Liver (tissue), 9 donors: ENCODE data around the gene LCP1. TPM values are rescaled to one million over a fixed set of nuclear protein-coding genes. Genes with fewer than 3 reads are reported as not detected.

Experiments used
- DNase-seq: peaks from one replicate; pipeline ENCODE4 v3.0.0-alpha.2; 2017; ENCODE audit warnings: low spot score
- H3K27ac ChIP-seq, 2 donors: one replicate each; pipeline ENCODE4 v1.7.0; 2013; ENCODE audit warnings: inconsistent platforms in 2 of 2, low read length in 2 of 2, control low read depth in 1 of 2, low read depth in 1 of 2, mild to moderate bottlenecking in 1 of 2
- H3K27me3 ChIP-seq, 4 donors: one replicate each; pipeline versions ENCODE4 v1.6.1 to v1.7.0; 2013; ENCODE audit warnings: low read length in 3 of 4, inconsistent platforms in 1 of 4, mild to moderate bottlenecking in 1 of 4, moderate library complexity in 1 of 4; ENCODE audit not compliant: control insufficient read depth in 4 of 4, insufficient read depth in 4 of 4
- H3K36me3 ChIP-seq, 4 donors: one replicate each; pipeline versions ENCODE4 v1.6.1 to v1.7.0; 2013; ENCODE audit warnings: low read length in 3 of 4, mild to moderate bottlenecking in 3 of 4, low read depth in 1 of 4, moderate library complexity in 1 of 4; ENCODE audit not compliant: control insufficient read depth in 4 of 4, insufficient read depth in 3 of 4
- H3K4me1 ChIP-seq, 4 donors: one replicate each; pipeline versions ENCODE4 v1.6.1 to v1.7.0; 2013; ENCODE audit warnings: low read length in 3 of 4, mild to moderate bottlenecking in 3 of 4, moderate library complexity in 1 of 4; ENCODE audit not compliant: control insufficient read depth in 4 of 4, insufficient read depth in 4 of 4
- H3K4me3 ChIP-seq, 3 donors: one replicate each; pipeline versions ENCODE4 v1.6.1 to v1.7.0; 2013; ENCODE audit warnings: low read length in 3 of 3, control low read depth in 1 of 3, low read depth in 1 of 3, mild to moderate bottlenecking in 1 of 3
- H3K9ac ChIP-seq, 2 donors: one replicate each; pipeline ENCODE4 v1.7.0; 2013; ENCODE audit warnings: low read length in 2 of 2, mild to moderate bottlenecking in 2 of 2, moderate library complexity in 2 of 2, control low read depth in 1 of 2, low read depth in 1 of 2
- H3K9me3 ChIP-seq, 4 donors: one replicate each; pipeline versions ENCODE4 v1.6.1 to v1.7.0; 2013; ENCODE audit warnings: low read length in 3 of 4; ENCODE audit not compliant: control insufficient read depth in 4 of 4
- EGR1 ChIP-seq, 2 donors: IDR thresholded peaks; 2 replicates each; pipeline ENCODE4 v1.6.1; 2016 to 2018; ENCODE audit warnings: antibody characterized with exemption in 2 of 2, low read depth in 2 of 2
- FOXA1 ChIP-seq: IDR thresholded peaks from 2 replicates; pipeline ENCODE4 v1.6.1; 2016; ENCODE audit warnings: antibody characterized with exemption
- FOXA2 ChIP-seq: IDR thresholded peaks from 2 replicates; pipeline ENCODE4 v1.6.1; 2016; ENCODE audit warnings: antibody characterized with exemption
- GABPA ChIP-seq, 2 donors: IDR thresholded peaks in 1 of 2; conservative IDR thresholded peaks in 1 of 2; 2 replicates each; pipeline ENCODE4 v1.6.1; 2016; ENCODE audit warnings: antibody characterized with exemption in 2 of 2, mild to moderate bottlenecking in 1 of 2, moderate library complexity in 1 of 2
- HNF4A ChIP-seq, 2 donors: conservative IDR thresholded peaks; 2 replicates each; pipeline ENCODE4 v1.6.1; 2016; ENCODE audit warnings: antibody characterized with exemption in 2 of 2, mild to moderate bottlenecking in 2 of 2
- HNF4G ChIP-seq: IDR thresholded peaks from 2 replicates; pipeline ENCODE4 v1.6.1; 2016; ENCODE audit warnings: antibody characterized with exemption
- JUND ChIP-seq, 2 donors: IDR thresholded peaks; 2 replicates each; pipeline ENCODE4 v1.6.1; 2016; ENCODE audit warnings: antibody characterized with exemption in 2 of 2
- RAD21 ChIP-seq, 2 donors: IDR thresholded peaks; 2 replicates each; pipeline ENCODE4 v1.6.1; 2016; ENCODE audit warnings: antibody characterized with exemption in 2 of 2, mild to moderate bottlenecking in 2 of 2
- RXRA ChIP-seq, 2 donors: IDR thresholded peaks; 2 replicates each; pipeline ENCODE4 v1.6.1; 2017 to 2018; ENCODE audit warnings: antibody characterized with exemption in 2 of 2, mild to moderate bottlenecking in 1 of 2
- SP1 ChIP-seq: IDR thresholded peaks from 2 replicates; pipeline ENCODE4 v1.6.1; 2018; ENCODE audit warnings: antibody characterized with exemption, mild to moderate bottlenecking
- TAF1 ChIP-seq: conservative IDR thresholded peaks from 2 replicates; pipeline ENCODE4 v1.6.1; 2016; ENCODE audit warnings: antibody characterized with exemption, mild to moderate bottlenecking
- YY1 ChIP-seq: IDR thresholded peaks from 2 replicates; pipeline ENCODE4 v1.6.1; 2016; ENCODE audit warnings: antibody characterized with exemption, mild to moderate bottlenecking
- ZBTB33 ChIP-seq: IDR thresholded peaks from 2 replicates; pipeline ENCODE4 v1.6.1; 2016; ENCODE audit warnings: antibody characterized with exemption
- WGBS: extraction: QIAGEN DNeasy Blood & Tissue Kit; methylation state at CpG from one replicate; pipeline ENCODE4 v1.1.7; 2013; 5-methylcytosine and 5-hydroxymethylcytosine counted together
- polyA plus RNA-seq, 2 donors: library from polyadenylated mRNA; stranded (reverse) in 1 of 2; unstranded in 1 of 2; fragments of 200-250 nt in 1 of 2; fragments of >200 nt in 1 of 2; fragmentation: Nextera tagmentation in 1 of 2; extraction: Ambion mirVana in 1 of 2; gene quantifications; one replicate each; pipeline versions ENCODE4 v1.2.1 to v1.2.3, GENCODE V29; 2013 to 2015
- total RNA-seq, 2 donors: library from RNA; depleted of rRNA; stranded (reverse); fragments of >200 nt; gene quantifications; one replicate each; pipeline ENCODE4 v1.2.3, GENCODE V29; 2014
- TF ChIP-seq, protein P1 (sequence below): fragments of 150-350 bp; IDR thresholded peaks from 2 replicates; pipeline ENCODE4 v1.5.1; 2017; ENCODE audit warnings: improper control_type of control experiment, low read depth, low read length; ENCODE audit not compliant: missing input control
- TF ChIP-seq, protein P2 (sequence below): IDR thresholded peaks from 2 replicates; pipeline ENCODE4 v1.6.1; 2016; ENCODE audit warnings: antibody characterized with exemption, mild to moderate bottlenecking
- TF ChIP-seq, protein P3 (sequence below): IDR thresholded peaks from 2 replicates; pipeline ENCODE4 v1.6.1; 2016; ENCODE audit warnings: antibody characterized with exemption
- TF ChIP-seq, protein P4 (sequence below): IDR thresholded peaks from 2 replicates; pipeline ENCODE4 v1.6.1; 2016; ENCODE audit warnings: antibody characterized with exemption
- donor health status: healthy.
- donor health status: healthy.
- donor health status: healthy.
- donor health status: healthy.
- donor health status: healthy.

The LCP1 gene
- total and polyA plus RNA-seq, 4 donors, result 12.6 to 90.6 (median 36.0) TPM

- WGBS, result 35% methylated on average over 1 of the region's 1 CpG
- Histone ChIP-seq H3K9me3 (no peaks in the 10 kb centered on the region), H3K9ac (peak overlapping the region; percentile 79 to 99), H3K4me1 (peaks cover 2 to 49% (median 32%) of the 10 kb centered on the region in 4 donors), H3K27ac (peak overlapping the region; percentile 97), H3K36me3 (peaks cover 0 to 12% (median 5%) of the 10 kb centered on the region in 4 donors), H3K27me3 (no peaks in the 10 kb centered on the region), H3K4me3 (peak overlapping the region; percentile 44 to 91 (median 75))
- TF ChIP-seq, protein P1, sequence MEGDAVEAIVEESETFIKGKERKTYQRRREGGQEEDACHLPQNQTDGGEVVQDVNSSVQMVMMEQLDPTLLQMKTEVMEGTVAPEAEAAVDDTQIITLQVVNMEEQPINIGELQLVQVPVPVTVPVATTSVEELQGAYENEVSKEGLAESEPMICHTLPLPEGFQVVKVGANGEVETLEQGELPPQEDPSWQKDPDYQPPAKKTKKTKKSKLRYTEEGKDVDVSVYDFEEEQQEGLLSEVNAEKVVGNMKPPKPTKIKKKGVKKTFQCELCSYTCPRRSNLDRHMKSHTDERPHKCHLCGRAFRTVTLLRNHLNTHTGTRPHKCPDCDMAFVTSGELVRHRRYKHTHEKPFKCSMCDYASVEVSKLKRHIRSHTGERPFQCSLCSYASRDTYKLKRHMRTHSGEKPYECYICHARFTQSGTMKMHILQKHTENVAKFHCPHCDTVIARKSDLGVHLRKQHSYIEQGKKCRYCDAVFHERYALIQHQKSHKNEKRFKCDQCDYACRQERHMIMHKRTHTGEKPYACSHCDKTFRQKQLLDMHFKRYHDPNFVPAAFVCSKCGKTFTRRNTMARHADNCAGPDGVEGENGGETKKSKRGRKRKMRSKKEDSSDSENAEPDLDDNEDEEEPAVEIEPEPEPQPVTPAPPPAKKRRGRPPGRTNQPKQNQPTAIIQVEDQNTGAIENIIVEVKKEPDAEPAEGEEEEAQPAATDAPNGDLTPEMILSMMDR, result no peak
- TF ChIP-seq EGR1 (IDR thresholded peaks at IDR 0.05; ENCODE audit: low read depth in 2 of 2), result peak in 1 of 2 donors; percentile 26
- TF ChIP-seq JUND (IDR thresholded peaks at IDR 0.05), result peak; percentile 39 to 45
- no peak for TF ChIP-seq HNF4G
- TF ChIP-seq FOXA1, result no peak
- TF ChIP-seq RXRA (IDR thresholded peaks at IDR 0.05), result peak in 1 of 2 donors; percentile 60
- TF ChIP-seq YY1, result peak; percentile 62
- TF ChIP-seq RAD21 (IDR thresholded peaks at IDR 0.05), result peak in 1 of 2 donors; percentile 9
- peak; percentile 35 to 47 for TF ChIP-seq GABPA (IDR thresholded peaks at IDR 0.05 in 1 of 2, conservative IDR thresholded peaks at IDR 0.05 in 1 of 2)
- peak; percentile 29 for TF ChIP-seq TAF1
- peak; percentile 33 for TF ChIP-seq SP1
- TF ChIP-seq FOXA2, result peak; percentile 19
- TF ChIP-seq, protein P2, sequence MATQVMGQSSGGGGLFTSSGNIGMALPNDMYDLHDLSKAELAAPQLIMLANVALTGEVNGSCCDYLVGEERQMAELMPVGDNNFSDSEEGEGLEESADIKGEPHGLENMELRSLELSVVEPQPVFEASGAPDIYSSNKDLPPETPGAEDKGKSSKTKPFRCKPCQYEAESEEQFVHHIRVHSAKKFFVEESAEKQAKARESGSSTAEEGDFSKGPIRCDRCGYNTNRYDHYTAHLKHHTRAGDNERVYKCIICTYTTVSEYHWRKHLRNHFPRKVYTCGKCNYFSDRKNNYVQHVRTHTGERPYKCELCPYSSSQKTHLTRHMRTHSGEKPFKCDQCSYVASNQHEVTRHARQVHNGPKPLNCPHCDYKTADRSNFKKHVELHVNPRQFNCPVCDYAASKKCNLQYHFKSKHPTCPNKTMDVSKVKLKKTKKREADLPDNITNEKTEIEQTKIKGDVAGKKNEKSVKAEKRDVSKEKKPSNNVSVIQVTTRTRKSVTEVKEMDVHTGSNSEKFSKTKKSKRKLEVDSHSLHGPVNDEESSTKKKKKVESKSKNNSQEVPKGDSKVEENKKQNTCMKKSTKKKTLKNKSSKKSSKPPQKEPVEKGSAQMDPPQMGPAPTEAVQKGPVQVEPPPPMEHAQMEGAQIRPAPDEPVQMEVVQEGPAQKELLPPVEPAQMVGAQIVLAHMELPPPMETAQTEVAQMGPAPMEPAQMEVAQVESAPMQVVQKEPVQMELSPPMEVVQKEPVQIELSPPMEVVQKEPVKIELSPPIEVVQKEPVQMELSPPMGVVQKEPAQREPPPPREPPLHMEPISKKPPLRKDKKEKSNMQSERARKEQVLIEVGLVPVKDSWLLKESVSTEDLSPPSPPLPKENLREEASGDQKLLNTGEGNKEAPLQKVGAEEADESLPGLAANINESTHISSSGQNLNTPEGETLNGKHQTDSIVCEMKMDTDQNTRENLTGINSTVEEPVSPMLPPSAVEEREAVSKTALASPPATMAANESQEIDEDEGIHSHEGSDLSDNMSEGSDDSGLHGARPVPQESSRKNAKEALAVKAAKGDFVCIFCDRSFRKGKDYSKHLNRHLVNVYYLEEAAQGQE, result peak; percentile 39
- TF ChIP-seq, protein P3, sequence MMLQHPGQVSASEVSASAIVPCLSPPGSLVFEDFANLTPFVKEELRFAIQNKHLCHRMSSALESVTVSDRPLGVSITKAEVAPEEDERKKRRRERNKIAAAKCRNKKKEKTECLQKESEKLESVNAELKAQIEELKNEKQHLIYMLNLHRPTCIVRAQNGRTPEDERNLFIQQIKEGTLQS, result no peak
- peak; percentile 46 to 68 for TF ChIP-seq HNF4A (conservative IDR thresholded peaks at IDR 0.05)
- DNase-seq, result no peak
Measured at GRCh38 chr13:46100191-46100815, 81.7 kb downstream of the LCP1 start.

GRCh38 chr13:46097663-46098062, 84.3 kb downstream of the LCP1 start:
- Histone ChIP-seq H3K4me3 (peak overlapping the region in 2 of 3 donors; percentile 14 to 19), H3K4me1 (peaks cover 4 to 63% (median 36%) of the 10 kb centered on the region in 4 donors), H3K36me3 (peaks cover 0 to 14% (median 5%) of the 10 kb centered on the region in 4 donors), H3K27ac (peak overlapping the region; percentile 91 to 97), H3K9ac (no peak overlapping the region), H3K9me3 (no peaks in the 10 kb centered on the region), H3K27me3 (no peaks in the 10 kb centered on the region)
- TF ChIP-seq, protein P4, sequence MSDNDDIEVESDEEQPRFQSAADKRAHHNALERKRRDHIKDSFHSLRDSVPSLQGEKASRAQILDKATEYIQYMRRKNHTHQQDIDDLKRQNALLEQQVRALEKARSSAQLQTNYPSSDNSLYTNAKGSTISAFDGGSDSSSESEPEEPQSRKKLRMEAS, result peak; percentile 11
- TF ChIP-seq RXRA (IDR thresholded peaks at IDR 0.05) (peak; percentile 20 to 47), TAF1 (no peak), HNF4A (conservative IDR thresholded peaks at IDR 0.05) (peak; percentile 61 to 62), JUND (IDR thresholded peaks at IDR 0.05) (no peak), FOXA1 (no peak), ZBTB33 (peak; percentile 34), HNF4G (no peak), SP1 (peak; percentile 37)
- no peak for DNase-seq
- 36% methylated on average over 4 of the region's 4 CpGs for WGBS
